ENCODE data around the gene AATK. TPM values are rescaled to one million over a fixed set of nuclear protein-coding genes. Genes with fewer than 3 reads are reported as not detected.

AATK gene
- polyA plus RNA-seq, 2 of the 4 experiments (the other 2 are of a cell fraction): 0.26 to 0.37 TPM

GRCh38 chr17:81075307-81075706 lies 90.7 kb downstream of the AATK start:
- CTCF ChIA-PET: interaction anchor here (0.9 to 4.3 kb wide), 6 partner anchors 9 to 51 kb away, joined by 3 to 22 read pairs (median 10); no protein-coding TSS in a partner anchor
- 88% methylated on average over 17 of the region's 17 CpGs for WGBS (ENCODE audit: missing lambda C conversion rate)

GRCh38 chr17:81074875-81075274 lies 91.1 kb downstream of the AATK start:
- TF ChIP-seq PHF8 (IDR thresholded peaks at IDR 0.05; ENCODE audit: borderline replicate concordance, low read depth) (no peak), RARB (CRISPR knock-in tag; IDR thresholded peaks at IDR 0.05) (no peak), ZFP36 (IDR thresholded peaks at IDR 0.05; ENCODE audit: borderline replicate concordance, partially characterized antibody) (no peak), ZNF302 (CRISPR knock-in tag; IDR thresholded peaks at IDR 0.05) (no peak), RCOR1 (IDR thresholded peaks at IDR 0.05; ENCODE audit: low read depth, low read length) (no peak), CBX2 (IDR thresholded peaks at IDR 0.05; ENCODE audit: borderline replicate concordance, low read depth) (no peak), CHD4 (IDR thresholded peaks at IDR 0.05; ENCODE audit: borderline replicate concordance) (no peak), MAZ (IDR thresholded peaks at IDR 0.05; ENCODE audit: borderline replicate concordance, low read depth, low read length) (no peak), ZSCAN20 (CRISPR knock-in tag; IDR thresholded peaks at IDR 0.05) (no peak), HES2 (IDR thresholded peaks at IDR 0.05) (no peak)
- TF ChIP-seq, protein P1, sequence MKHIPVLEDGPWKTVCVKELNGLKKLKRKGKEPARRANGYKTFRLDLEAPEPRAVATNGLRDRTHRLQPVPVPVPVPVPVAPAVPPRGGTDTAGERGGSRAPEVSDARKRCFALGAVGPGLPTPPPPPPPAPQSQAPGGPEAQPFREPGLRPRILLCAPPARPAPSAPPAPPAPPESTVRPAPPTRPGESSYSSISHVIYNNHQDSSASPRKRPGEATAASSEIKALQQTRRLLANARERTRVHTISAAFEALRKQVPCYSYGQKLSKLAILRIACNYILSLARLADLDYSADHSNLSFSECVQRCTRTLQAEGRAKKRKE (CRISPR knock-in tag; IDR thresholded peaks at IDR 0.05; ENCODE audit: low read depth): no peak
- POLR2A ChIA-PET: no interaction called here
- H3K4me1 ChIP-seq: peaks cover 5% of the 10 kb centered on the region; the same call in 1 of the 3 replicates
- FAIRE-seq: no peak
- WGBS (ENCODE audit: missing lambda C conversion rate): 76% methylated on average over 8 of the region's 8 CpGs
- no peak for DNase-seq (ENCODE audit: low read depth in 1 of 2, low spot score in 1 of 2)
- no peak overlapping the region for H3K4me3 ChIP-seq
- CTCF ChIA-PET: interaction anchor here (0.9 to 2.7 kb wide), 3 partner anchors 10 to 27 kb away, joined by 3 to 21 read pairs (median 3); no protein-coding TSS in a partner anchor
- ATAC-seq: no peak; a peak in 1 of 6 replicates
- no peak overlapping the region for H3K27ac ChIP-seq
- H3K9me3 ChIP-seq: no peaks in the 10 kb centered on the region
- no peak overlapping the region for H3K4me2 ChIP-seq

More at GRCh38 chr17:81075307-81075706, 90.7 kb downstream of the AATK start:
- ATAC-seq: no peak
- Histone ChIP-seq H3K4me1 (peaks cover 5% of the 10 kb centered on the region; the same call in 1 of the 3 replicates), H3K27ac (no peak overlapping the region), H3K4me2 (no peak overlapping the region), H3K9me3 (no peaks in the 10 kb centered on the region), H3K4me3 (no peak overlapping the region)
- POLR2A ChIA-PET: no interaction called here
- no peak for TF ChIP-seq KDM1A (IDR thresholded peaks at IDR 0.05; ENCODE audit: low read depth)
- TF ChIP-seq HOXA7 (CRISPR knock-in tag; IDR thresholded peaks at IDR 0.05): no peak
- no peak for TF ChIP-seq PHF8 (IDR thresholded peaks at IDR 0.05; ENCODE audit: borderline replicate concordance, low read depth)
- TF ChIP-seq SMC3 (IDR thresholded peaks at IDR 0.05): no peak
- TF ChIP-seq, protein P2, sequence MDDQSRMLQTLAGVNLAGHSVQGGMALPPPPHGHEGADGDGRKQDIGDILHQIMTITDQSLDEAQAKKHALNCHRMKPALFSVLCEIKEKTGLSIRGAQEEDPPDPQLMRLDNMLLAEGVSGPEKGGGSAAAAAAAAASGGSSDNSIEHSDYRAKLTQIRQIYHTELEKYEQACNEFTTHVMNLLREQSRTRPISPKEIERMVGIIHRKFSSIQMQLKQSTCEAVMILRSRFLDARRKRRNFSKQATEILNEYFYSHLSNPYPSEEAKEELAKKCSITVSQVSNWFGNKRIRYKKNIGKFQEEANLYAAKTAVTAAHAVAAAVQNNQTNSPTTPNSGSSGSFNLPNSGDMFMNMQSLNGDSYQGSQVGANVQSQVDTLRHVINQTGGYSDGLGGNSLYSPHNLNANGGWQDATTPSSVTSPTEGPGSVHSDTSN (IDR thresholded peaks at IDR 0.05): no peak
- no peak for TF ChIP-seq HDAC2 (IDR thresholded peaks at IDR 0.05)
- no peak for TF ChIP-seq HOXB5 (CRISPR knock-in tag; IDR thresholded peaks at IDR 0.05)
- no peak for TF ChIP-seq ELK1 (IDR thresholded peaks at IDR 0.05; ENCODE audit: low read depth, low read length)
- TF ChIP-seq POLR2AphosphoS2 (conservative IDR thresholded peaks at IDR 0.05; ENCODE audit: low read length): no peak
- no peak for TF ChIP-seq RARB (CRISPR knock-in tag; IDR thresholded peaks at IDR 0.05)
- no peak for TF ChIP-seq TFCP2L1 (CRISPR knock-in tag; IDR thresholded peaks at IDR 0.05)
- TF ChIP-seq E2F6 (IDR thresholded peaks at IDR 0.05; ENCODE audit: borderline replicate concordance, low read depth): no peak
- FAIRE-seq: no peak
- no peak for DNase-seq (ENCODE audit: low read depth in 1 of 2, low spot score in 1 of 2)

All from A549 (cell line).